ENCODE measurements around the gene SH3D21.

The SH3D21 gene

GRCh38 chr1:36303650-36304360 lies 2.4 kb upstream of the SH3D21 start:
- DNase-seq = no peak

GRCh38 chr1:36304521-36304920 lies 1.6 kb upstream of the SH3D21 start:
- DNase-seq = no peak

GRCh38 chr1:36304970-36305914 lies 926 bp upstream of the SH3D21 start:
- no peak for DNase-seq

- no peak for DNase-seq
These were observed 306 bp upstream of the SH3D21 start for GRCh38 chr1:36305915-36306209.

GRCh38 chr1:36306902-36307456 lies 811 bp downstream of the SH3D21 start:
- peak; percentile 86 to 88 for DNase-seq

- DNase-seq = no peak
These were observed 1.6 kb downstream of the SH3D21 start for GRCh38 chr1:36307601-36308330.

GRCh38 chr1:36309397-36309796 lies 3.2 kb downstream of the SH3D21 start:
- DNase-seq = no peak

- DNase-seq = no peak
These were observed 14.2 kb downstream of the SH3D21 start for GRCh38 chr1:36320291-36320761.

GRCh38 chr1:36320767-36321118 lies 14.6 kb downstream of the SH3D21 start:
- no peak for DNase-seq

- DNase-seq = no peak
These were observed 15.2 kb downstream of the SH3D21 start for GRCh38 chr1:36321119-36321951.

- no peak for DNase-seq
These were observed 16.0 kb downstream of the SH3D21 start for GRCh38 chr1:36322041-36322785.

- no peak for DNase-seq
These were observed 16.8 kb downstream of the SH3D21 start for GRCh38 chr1:36322786-36323635.

GRCh38 chr1:36323636-36324352 lies 17.6 kb downstream of the SH3D21 start, which contains the start of gene EVA1B:
Gene EVA1B (minus strand): TSS chr1:36323645. CDS start chr1:36323037, 608 bp downstream.
- no peak for DNase-seq

GRCh38 chr1:36324353-36324703 lies 18.2 kb downstream of the SH3D21 start:
- DNase-seq = no peak

- DNase-seq = no peak
These were observed 20.3 kb downstream of the SH3D21 start for GRCh38 chr1:36326499-36326898.

GRCh38 chr1:36327421-36328087 lies 21.4 kb downstream of the SH3D21 start:
- no peak for DNase-seq

GRCh38 chr1:36328088-36328480 lies 21.9 kb downstream of the SH3D21 start:
- DNase-seq = no peak

- no peak for DNase-seq
These were observed 22.5 kb downstream of the SH3D21 start for GRCh38 chr1:36328713-36329112.

GRCh38 chr1:36329817-36330216 lies 23.6 kb downstream of the SH3D21 start:
- DNase-seq = no peak
